Measurements from ENCODE around the gene CRHR1. TPM values are rescaled to one million over a fixed set of nuclear protein-coding genes. Genes with fewer than 3 reads are reported as not detected.

Gene CRHR1
- total RNA-seq, 4 donors from 2014 or later: 0.10 to 0.54 (median 0.35) TPM; not detected in 1

GRCh38 chr17:45792437-45792836 lies 8.3 kb downstream of the CRHR1 start:
- ATAC-seq: no peak
- Histone ChIP-seq H3K27ac (no peak overlapping the region), H3K36me3 (no peaks in the 10 kb centered on the region), H3K27me3 (peaks cover 94% of the 10 kb centered on the region), H3K9me3 (no peaks in the 10 kb centered on the region), H3K4me1 (no peaks in the 10 kb centered on the region), H3K4me3 (no peak overlapping the region)
- 50 to 100% methylated on average over 1 to 3 of the region's 3 CpGs for WGBS, 2 donors (ENCODE audit: low coverage in 1 of 2)
- TF ChIP-seq EP300 (IDR thresholded peaks at IDR 0.05) (no peak), POLR2AphosphoS5 (IDR thresholded peaks at IDR 0.05) (no peak), CTCF (IDR thresholded peaks at IDR 0.05) (no peak), POLR2A (IDR thresholded peaks at IDR 0.05) (no peak)

GRCh38 chr17:45792995-45793755 lies 9.1 kb downstream of the CRHR1 start:
- Histone ChIP-seq H3K27me3 (peaks cover 98% of the 10 kb centered on the region), H3K9me3 (no peaks in the 10 kb centered on the region), H3K36me3 (no peaks in the 10 kb centered on the region), H3K4me3 (no peak overlapping the region), H3K4me1 (no peaks in the 10 kb centered on the region), H3K27ac (no peak overlapping the region)
- no peak for ATAC-seq
- TF ChIP-seq POLR2A (IDR thresholded peaks at IDR 0.05) (no peak), POLR2AphosphoS5 (IDR thresholded peaks at IDR 0.05) (no peak), EP300 (IDR thresholded peaks at IDR 0.05) (no peak), CTCF (IDR thresholded peaks at IDR 0.05) (no peak)
- WGBS, 2 donors (ENCODE audit: low coverage in 1 of 2): 68 to 79% methylated on average over 10 to 15 of the region's 22 CpGs

- Histone ChIP-seq H3K27ac (no peak overlapping the region), H3K4me1 (no peaks in the 10 kb centered on the region), H3K27me3 (peaks cover 97% of the 10 kb centered on the region), H3K9me3 (no peaks in the 10 kb centered on the region), H3K36me3 (no peaks in the 10 kb centered on the region), H3K4me3 (no peak overlapping the region)
- ATAC-seq: no peak
- TF ChIP-seq POLR2A (IDR thresholded peaks at IDR 0.05) (no peak), EP300 (IDR thresholded peaks at IDR 0.05) (no peak), POLR2AphosphoS5 (IDR thresholded peaks at IDR 0.05) (no peak)
- WGBS, 2 donors (ENCODE audit: low coverage in 1 of 2): 60 to 93% methylated on average over 1 to 6 of the region's 8 CpGs
Observed at GRCh38 chr17:45793999-45794540, 9.9 kb downstream of the CRHR1 start.

- ATAC-seq: no peak
- WGBS, 2 donors (ENCODE audit: low coverage in 1 of 2): 80% methylated on average over 1 of the region's 6 CpGs; no CpG with 5 or more reads in 1 of the 2 donors
- Histone ChIP-seq H3K36me3 (no peaks in the 10 kb centered on the region), H3K4me3 (no peak overlapping the region), H3K4me1 (no peaks in the 10 kb centered on the region), H3K9me3 (no peaks in the 10 kb centered on the region), H3K27me3 (peaks cover 97% of the 10 kb centered on the region), H3K27ac (no peak overlapping the region)
- no peak for TF ChIP-seq CTCF (IDR thresholded peaks at IDR 0.05)
- TF ChIP-seq POLR2A (IDR thresholded peaks at IDR 0.05): no peak
- no peak for TF ChIP-seq POLR2AphosphoS5 (IDR thresholded peaks at IDR 0.05)
- no peak for TF ChIP-seq EP300 (IDR thresholded peaks at IDR 0.05)
Observed at GRCh38 chr17:45794840-45795239, 10.7 kb downstream of the CRHR1 start.

GRCh38 chr17:45800816-45801215 lies 16.7 kb downstream of the CRHR1 start:
- 32 to 83% methylated on average over 1 to 2 of the region's 2 CpGs for WGBS, 2 donors (ENCODE audit: low coverage in 1 of 2)
- H3K27ac ChIP-seq: no peak overlapping the region
- no peaks in the 10 kb centered on the region for H3K36me3 ChIP-seq
- no peaks in the 10 kb centered on the region for H3K9me3 ChIP-seq
- peaks cover 81% of the 10 kb centered on the region for H3K27me3 ChIP-seq
- H3K4me3 ChIP-seq: no peak overlapping the region
- ATAC-seq: no peak
- TF ChIP-seq EP300 (IDR thresholded peaks at IDR 0.05) (no peak), POLR2AphosphoS5 (IDR thresholded peaks at IDR 0.05) (no peak), CTCF (IDR thresholded peaks at IDR 0.05) (no peak), POLR2A (IDR thresholded peaks at IDR 0.05) (no peak)
- H3K4me1 ChIP-seq: no peaks in the 10 kb centered on the region
